Thyroid gland (tissue), 4 donors: ENCODE measurements around the gene ENTPD6.

ENCODE experiments used
- POLR2A ChIP-seq, 2 donors: fragments of 450-650 bp; IDR thresholded peaks; one replicate each; pipeline ENCODE4 v1.6.1; 2017; ENCODE audit warnings: antibody characterized with exemption in 2 of 2, mild to moderate bottlenecking in 2 of 2, moderate library complexity in 1 of 2
- TF ChIP-seq, protein P1 (sequence below), 6 experiments: fragments of 200-600 bp in 3 of 6; fragments of 450-650 bp in 3 of 6; sonication (generic) in 3 of 6; IDR thresholded peaks; one replicate each; pipeline ENCODE4 v1.5.1; 2016 to 2019; ENCODE audit warnings: antibody characterized with exemption in 6 of 6, mild to moderate bottlenecking in 2 of 6, inconsistent platforms in 1 of 6, moderate library complexity in 1 of 6

DNA sequence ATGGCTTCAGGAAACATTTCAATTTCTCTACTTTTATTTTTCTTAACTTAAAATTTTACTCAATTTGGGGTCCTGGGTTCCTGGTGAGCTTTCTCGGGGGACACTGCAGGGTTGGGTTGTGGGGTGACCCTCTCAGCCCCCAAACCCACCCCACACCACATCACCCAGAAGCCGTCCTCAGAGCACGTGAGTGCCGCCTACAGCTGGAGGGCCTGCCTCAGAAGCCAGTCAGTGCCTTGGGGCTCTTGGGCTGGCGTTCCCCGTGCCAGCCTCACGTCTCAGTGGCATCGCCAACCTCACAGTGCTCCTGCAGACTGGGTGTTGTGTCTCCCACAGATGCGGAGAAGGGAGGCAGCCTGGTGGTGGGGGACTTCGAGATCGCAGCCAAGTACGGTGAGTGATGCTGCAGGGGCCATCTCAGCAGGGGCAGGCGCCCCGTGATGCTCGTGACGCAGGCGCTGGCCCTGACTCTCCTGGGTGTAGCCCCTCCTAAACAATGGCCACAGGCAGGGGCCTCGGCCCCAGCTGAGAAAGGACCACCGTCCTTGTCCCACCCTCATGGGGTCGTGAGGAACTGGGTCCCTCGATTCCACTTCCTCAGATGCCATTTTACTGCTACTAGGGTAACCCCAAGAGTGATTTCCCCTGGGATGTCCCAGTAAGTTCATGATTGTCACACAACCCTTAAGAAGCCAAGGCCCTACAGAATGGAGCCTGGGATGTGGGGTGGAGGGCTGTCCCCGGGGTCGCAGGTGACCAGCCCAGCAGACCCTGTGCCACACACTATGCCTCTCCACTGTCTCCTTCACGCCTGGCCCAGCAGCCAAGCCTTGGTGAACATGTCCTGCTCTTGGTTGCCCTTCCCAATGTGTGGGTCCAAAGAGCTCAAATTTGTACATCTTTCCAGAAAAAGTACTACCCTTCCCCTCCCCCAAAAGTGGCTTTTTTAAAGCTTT lies 28.5 kb downstream of the ENTPD6 start:
- TF ChIP-seq, protein P1, sequence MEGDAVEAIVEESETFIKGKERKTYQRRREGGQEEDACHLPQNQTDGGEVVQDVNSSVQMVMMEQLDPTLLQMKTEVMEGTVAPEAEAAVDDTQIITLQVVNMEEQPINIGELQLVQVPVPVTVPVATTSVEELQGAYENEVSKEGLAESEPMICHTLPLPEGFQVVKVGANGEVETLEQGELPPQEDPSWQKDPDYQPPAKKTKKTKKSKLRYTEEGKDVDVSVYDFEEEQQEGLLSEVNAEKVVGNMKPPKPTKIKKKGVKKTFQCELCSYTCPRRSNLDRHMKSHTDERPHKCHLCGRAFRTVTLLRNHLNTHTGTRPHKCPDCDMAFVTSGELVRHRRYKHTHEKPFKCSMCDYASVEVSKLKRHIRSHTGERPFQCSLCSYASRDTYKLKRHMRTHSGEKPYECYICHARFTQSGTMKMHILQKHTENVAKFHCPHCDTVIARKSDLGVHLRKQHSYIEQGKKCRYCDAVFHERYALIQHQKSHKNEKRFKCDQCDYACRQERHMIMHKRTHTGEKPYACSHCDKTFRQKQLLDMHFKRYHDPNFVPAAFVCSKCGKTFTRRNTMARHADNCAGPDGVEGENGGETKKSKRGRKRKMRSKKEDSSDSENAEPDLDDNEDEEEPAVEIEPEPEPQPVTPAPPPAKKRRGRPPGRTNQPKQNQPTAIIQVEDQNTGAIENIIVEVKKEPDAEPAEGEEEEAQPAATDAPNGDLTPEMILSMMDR (IDR thresholded peaks at IDR 0.05), result no peak
- TF ChIP-seq POLR2A (IDR thresholded peaks at IDR 0.05), result no peak
